ENCODE data around the gene TMEM19. TPM values are rescaled to one million over a fixed set of nuclear protein-coding genes. Genes with fewer than 3 reads are reported as not detected.

The TMEM19 gene
- total RNA-seq, 1 donor from 2014 or later: 20.2 TPM

- H3K27me3 Mint-ChIP-seq (ENCODE audit: low read depth): no peaks in the 10 kb centered on the region
- no peak for DNase-seq (ENCODE audit: low spot score in 2 of 2, unreplicated experiment in 2 of 2)
- H3K4me1 Mint-ChIP-seq: peaks cover 13% of the 10 kb centered on the region
- peak overlapping the region; percentile 59 for H3K27ac Mint-ChIP-seq
- peaks cover 24% of the 10 kb centered on the region for H3K36me3 Mint-ChIP-seq
- no peak overlapping the region for H3K4me3 Mint-ChIP-seq
- TF ChIP-seq, protein P1, sequence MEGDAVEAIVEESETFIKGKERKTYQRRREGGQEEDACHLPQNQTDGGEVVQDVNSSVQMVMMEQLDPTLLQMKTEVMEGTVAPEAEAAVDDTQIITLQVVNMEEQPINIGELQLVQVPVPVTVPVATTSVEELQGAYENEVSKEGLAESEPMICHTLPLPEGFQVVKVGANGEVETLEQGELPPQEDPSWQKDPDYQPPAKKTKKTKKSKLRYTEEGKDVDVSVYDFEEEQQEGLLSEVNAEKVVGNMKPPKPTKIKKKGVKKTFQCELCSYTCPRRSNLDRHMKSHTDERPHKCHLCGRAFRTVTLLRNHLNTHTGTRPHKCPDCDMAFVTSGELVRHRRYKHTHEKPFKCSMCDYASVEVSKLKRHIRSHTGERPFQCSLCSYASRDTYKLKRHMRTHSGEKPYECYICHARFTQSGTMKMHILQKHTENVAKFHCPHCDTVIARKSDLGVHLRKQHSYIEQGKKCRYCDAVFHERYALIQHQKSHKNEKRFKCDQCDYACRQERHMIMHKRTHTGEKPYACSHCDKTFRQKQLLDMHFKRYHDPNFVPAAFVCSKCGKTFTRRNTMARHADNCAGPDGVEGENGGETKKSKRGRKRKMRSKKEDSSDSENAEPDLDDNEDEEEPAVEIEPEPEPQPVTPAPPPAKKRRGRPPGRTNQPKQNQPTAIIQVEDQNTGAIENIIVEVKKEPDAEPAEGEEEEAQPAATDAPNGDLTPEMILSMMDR (IDR thresholded peaks at IDR 0.05; ENCODE audit: unreplicated experiment): no peak
- H3K9me3 Mint-ChIP-seq: no peaks in the 10 kb centered on the region
Observed at GRCh38 chr12:71641390-71641789, 44.5 kb upstream of the TMEM19 start.

DNA sequence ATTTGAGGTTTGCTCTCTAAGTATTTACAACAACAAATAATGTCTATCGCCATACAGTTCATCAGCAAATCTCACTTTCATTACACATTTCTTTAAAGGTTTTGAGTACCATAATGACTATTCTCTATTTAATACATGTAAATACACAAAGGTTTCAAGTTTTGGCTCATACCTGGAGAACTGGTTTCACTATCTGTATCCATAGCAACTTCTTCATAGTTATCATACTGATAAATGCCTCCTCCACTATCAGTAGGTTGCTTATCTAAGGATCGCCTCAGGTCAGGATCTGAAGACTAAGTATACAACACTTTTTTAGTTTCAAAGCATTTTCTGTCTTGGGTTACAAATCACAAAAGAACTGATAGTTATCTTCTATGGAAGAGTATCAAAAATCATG is 43.6 kb upstream of the TMEM19 start:
- Mint-ChIP-seq H3K9me3 (no peaks in the 10 kb centered on the region), H3K27ac (peak overlapping the region; percentile 59), H3K27me3 (ENCODE audit: low read depth) (no peaks in the 10 kb centered on the region), H3K4me3 (no peak overlapping the region), H3K4me1 (peaks cover 13% of the 10 kb centered on the region), H3K36me3 (peaks cover 27% of the 10 kb centered on the region)
- no peak for DNase-seq (ENCODE audit: low spot score in 2 of 2, unreplicated experiment in 2 of 2)
- TF ChIP-seq, protein P1 (IDR thresholded peaks at IDR 0.05; ENCODE audit: unreplicated experiment): no peak

- H3K4me1 Mint-ChIP-seq: peaks cover 13% of the 10 kb centered on the region
- H3K27me3 Mint-ChIP-seq (ENCODE audit: low read depth): no peaks in the 10 kb centered on the region
- H3K27ac Mint-ChIP-seq: no peak overlapping the region
- H3K9me3 Mint-ChIP-seq: no peaks in the 10 kb centered on the region
- H3K36me3 Mint-ChIP-seq: peaks cover 25% of the 10 kb centered on the region
- no peak for DNase-seq (ENCODE audit: low spot score in 2 of 2, unreplicated experiment in 2 of 2)
- no peak overlapping the region for H3K4me3 Mint-ChIP-seq
- TF ChIP-seq, protein P1 (IDR thresholded peaks at IDR 0.05; ENCODE audit: unreplicated experiment): no peak
Observed at GRCh38 chr12:71645268-71645667, 40.6 kb upstream of the TMEM19 start.

DNA sequence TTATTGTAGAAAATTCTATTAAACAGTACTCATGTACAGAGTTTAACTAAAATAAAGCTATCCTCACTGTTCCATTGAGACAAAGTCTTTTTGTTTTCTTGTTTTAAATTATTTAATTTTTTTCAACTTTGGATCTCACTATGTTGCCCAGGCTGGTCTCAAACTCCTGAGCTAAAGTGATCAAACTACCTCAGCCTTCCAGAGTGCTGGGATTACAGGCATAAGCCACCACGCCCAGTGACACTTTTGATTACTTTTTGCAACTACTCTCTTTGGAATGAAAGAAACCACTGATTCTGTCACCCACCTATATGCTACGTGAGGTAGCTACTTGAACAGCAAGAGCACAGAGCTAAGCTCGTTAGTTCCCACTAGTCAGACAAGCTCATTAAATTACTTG is 39.4 kb upstream of the TMEM19 start:
- Mint-ChIP-seq H3K27ac (no peak overlapping the region), H3K36me3 (peaks cover 24% of the 10 kb centered on the region), H3K9me3 (no peaks in the 10 kb centered on the region), H3K4me3 (no peak overlapping the region), H3K4me1 (peaks cover 10% of the 10 kb centered on the region), H3K27me3 (ENCODE audit: low read depth) (no peaks in the 10 kb centered on the region)
- DNase-seq (ENCODE audit: low spot score in 2 of 2, unreplicated experiment in 2 of 2): no peak
- TF ChIP-seq, protein P1 (IDR thresholded peaks at IDR 0.05; ENCODE audit: unreplicated experiment): no peak

DNA sequence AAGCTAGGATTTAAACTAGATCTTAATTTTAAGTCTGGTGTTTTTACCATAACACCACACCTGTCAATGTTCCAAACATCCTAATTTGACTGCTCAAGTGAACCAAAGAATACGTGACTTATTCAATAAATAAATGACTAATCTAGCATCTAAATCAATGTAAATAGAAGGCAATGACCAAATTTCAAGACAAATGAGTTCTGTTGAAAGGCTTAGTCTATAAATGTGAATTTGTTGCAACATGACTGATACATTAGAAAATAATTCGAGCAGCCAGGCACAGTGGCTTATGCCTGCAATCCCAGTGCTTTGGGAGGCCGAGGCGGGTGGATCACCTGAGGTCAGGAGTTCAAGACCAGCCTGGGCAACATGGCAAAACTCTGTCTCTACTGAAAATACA is 37.3 kb upstream of the TMEM19 start:
- Mint-ChIP-seq H3K4me3 (no peak overlapping the region), H3K36me3 (peaks cover 19% of the 10 kb centered on the region), H3K9me3 (no peaks in the 10 kb centered on the region), H3K27ac (no peak overlapping the region), H3K27me3 (ENCODE audit: low read depth) (no peaks in the 10 kb centered on the region), H3K4me1 (no peaks in the 10 kb centered on the region)
- no peak for DNase-seq (ENCODE audit: low spot score in 2 of 2, unreplicated experiment in 2 of 2)
- TF ChIP-seq, protein P1 (IDR thresholded peaks at IDR 0.05; ENCODE audit: unreplicated experiment): no peak

DNA sequence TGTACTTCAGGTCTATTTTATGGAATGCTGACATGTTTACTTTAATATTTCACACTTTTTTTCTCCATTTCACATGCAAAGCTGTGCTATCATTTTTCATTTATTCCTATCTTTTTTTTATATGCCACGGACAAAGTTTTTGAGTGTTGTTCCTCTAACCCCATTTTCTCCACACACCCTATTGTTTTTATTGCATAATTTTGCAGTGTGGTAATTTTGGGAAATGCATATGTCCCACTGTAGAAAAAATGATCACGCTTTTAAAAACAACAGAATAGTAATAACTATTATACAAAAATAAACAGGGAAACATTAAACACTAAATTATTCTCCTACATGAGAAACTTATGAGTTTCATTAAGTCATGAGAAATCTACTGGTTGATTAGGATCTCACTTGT is 36.5 kb upstream of the TMEM19 start:
- peaks cover 2% of the 10 kb centered on the region for H3K9me3 Mint-ChIP-seq
- no peaks in the 10 kb centered on the region for H3K27me3 Mint-ChIP-seq (ENCODE audit: low read depth)
- H3K4me1 Mint-ChIP-seq: no peaks in the 10 kb centered on the region
- TF ChIP-seq, protein P1 (IDR thresholded peaks at IDR 0.05; ENCODE audit: unreplicated experiment): no peak
- peaks cover 18% of the 10 kb centered on the region for H3K36me3 Mint-ChIP-seq
- no peak overlapping the region for H3K4me3 Mint-ChIP-seq
- no peak for DNase-seq (ENCODE audit: low spot score in 2 of 2, unreplicated experiment in 2 of 2)
- no peak overlapping the region for H3K27ac Mint-ChIP-seq
